Body of pancreas (tissue), 4 donors: ENCODE results near the gene MBD2. TPM values are rescaled to one million over a fixed set of nuclear protein-coding genes. Genes with fewer than 3 reads are reported as not detected.
A peak's percentile ranks its signal among the peaks of the same experiment; 100 is the strongest.

ENCODE experiments used
- ATAC-seq: fragments of 150-250 bp; one replicate; pipeline ENCODE4 v1.9.1; 2016
- DNase-seq, 4 donors: peaks; one replicate each; pipeline ENCODE4 v3.0.0-alpha.2; 2019
- H3K27ac ChIP-seq, 4 donors: fragments of 200-600 bp; sonication (generic); 1 replicate in 3 of 4; 2 replicates in 1 of 4; pipeline versions ENCODE4 v1.5.1 to v1.6.1; 2016 to 2019; ENCODE audit warnings: mild to moderate bottlenecking in 1 of 4, mixed read lengths in 1 of 4, moderate library complexity in 1 of 4
- H3K27me3 ChIP-seq, 2 donors: fragments of 200-600 bp; sonication (generic); one replicate each; pipeline ENCODE4 v1.6.0; 2016; ENCODE audit warnings: mild to moderate bottlenecking in 1 of 2
- H3K36me3 ChIP-seq, 2 donors: fragments of 200-600 bp; sonication (generic); replicated peaks in 1 of 2; 2 replicates each; pipeline ENCODE4 v1.5.1; 2016; ENCODE audit warnings: low read depth in 2 of 2; ENCODE audit not compliant: insufficient read depth in 1 of 2
- H3K4me1 ChIP-seq: fragments of 200-600 bp; sonication (generic); one replicate; pipeline ENCODE4 v1.6.0; 2016
- H3K4me3 ChIP-seq, 2 donors: fragments of 200-600 bp; sonication (generic); 1 replicate in 1 of 2; 2 replicates in 1 of 2; pipeline ENCODE4 v1.5.1; 2016 to 2019
- H3K9me3 ChIP-seq, 3 donors: fragments of 200-600 bp; sonication (generic); 1 replicate in 2 of 3; 2 replicates in 1 of 3; pipeline ENCODE4 v1.5.1; 2016
- CTCF ChIP-seq, 7 experiments: fragments of 450-650 bp in 4 of 7; fragments of 200-600 bp in 3 of 7; sonication (generic) in 3 of 7; IDR thresholded peaks; one replicate each; pipeline ENCODE4 v1.5.1; 2016 to 2019; ENCODE audit warnings: antibody characterized with exemption in 7 of 7
- POLR2A ChIP-seq, 3 donors: fragments of 450-650 bp; IDR thresholded peaks; one replicate each; pipeline ENCODE4 v1.6.1; 2016; ENCODE audit warnings: antibody characterized with exemption in 3 of 3, mild to moderate bottlenecking in 2 of 3
- WGBS, 2 donors: methylation state at CpG; one replicate each; pipeline ENCODE4 v1.1.5; 2017; 5-methylcytosine and 5-hydroxymethylcytosine counted together
- intact Hi-C: fragments of 100-400 bp; cut with DNase I; formaldehyde crosslinking; loops from one replicate; pipeline ENCODE4 v1.15.1; 2023
- total RNA-seq, 2 donors: library from RNA; depleted of rRNA; stranded (reverse); fragments of >200 nt; gene quantifications; one replicate each; pipeline ENCODE4 v1.1.0, GENCODE V29; 2016

The MBD2 gene
- total RNA-seq, 2 donors from 2014 or later: 26.4 to 29.1 TPM

DNA sequence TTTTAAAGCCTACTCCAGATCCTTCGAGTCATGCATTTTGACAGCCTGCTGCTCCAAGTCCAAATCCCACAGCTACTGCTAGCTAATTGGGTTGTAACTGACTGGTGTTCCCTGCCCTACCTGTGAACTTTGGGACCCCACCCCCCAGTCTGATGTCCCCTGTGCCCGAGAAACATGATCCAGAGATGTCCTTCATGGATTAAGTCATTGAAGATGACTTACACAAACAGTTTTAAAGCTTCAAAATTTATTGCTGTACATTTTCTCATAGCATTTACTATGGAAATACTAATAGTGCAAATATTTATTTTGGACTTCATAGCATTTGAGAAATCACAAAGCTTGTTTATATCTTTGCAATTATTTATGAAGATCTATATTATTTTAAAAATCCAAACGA lies 73.1 kb downstream of the MBD2 start:
- TF ChIP-seq CTCF (IDR thresholded peaks at IDR 0.05) (no peak), POLR2A (IDR thresholded peaks at IDR 0.05) (no peak)
- H3K27ac ChIP-seq: no peak overlapping the region
- WGBS, 2 donors: 67 to 72% methylated on average over 3 of the region's 3 CpGs
- no peak for DNase-seq
- H3K36me3 ChIP-seq: peaks cover 0 to 2% of the 10 kb centered on the region in 2 donors
- no peaks in the 10 kb centered on the region for H3K27me3 ChIP-seq
- no peak overlapping the region for H3K4me3 ChIP-seq
- intact Hi-C loops: no loop called here
- H3K4me1 ChIP-seq: no peaks in the 10 kb centered on the region
- no peak for ATAC-seq
- H3K9me3 ChIP-seq: no peaks in the 10 kb centered on the region

GRCh38 chr18:54150226-54150625 lies 74.2 kb downstream of the MBD2 start:
- no peak overlapping the region for H3K27ac ChIP-seq
- no peaks in the 10 kb centered on the region for H3K9me3 ChIP-seq
- ATAC-seq: no peak
- no peaks in the 10 kb centered on the region for H3K4me1 ChIP-seq
- H3K4me3 ChIP-seq: no peak overlapping the region
- H3K27me3 ChIP-seq: no peaks in the 10 kb centered on the region
- TF ChIP-seq CTCF (IDR thresholded peaks at IDR 0.05) (no peak), POLR2A (IDR thresholded peaks at IDR 0.05) (no peak)
- H3K36me3 ChIP-seq: peaks cover 0 to 2% of the 10 kb centered on the region in 2 donors
- 93 to 97% methylated on average over 7 of the region's 7 CpGs for WGBS, 2 donors
- no peak for DNase-seq
- intact Hi-C loops: no loop called here

DNA sequence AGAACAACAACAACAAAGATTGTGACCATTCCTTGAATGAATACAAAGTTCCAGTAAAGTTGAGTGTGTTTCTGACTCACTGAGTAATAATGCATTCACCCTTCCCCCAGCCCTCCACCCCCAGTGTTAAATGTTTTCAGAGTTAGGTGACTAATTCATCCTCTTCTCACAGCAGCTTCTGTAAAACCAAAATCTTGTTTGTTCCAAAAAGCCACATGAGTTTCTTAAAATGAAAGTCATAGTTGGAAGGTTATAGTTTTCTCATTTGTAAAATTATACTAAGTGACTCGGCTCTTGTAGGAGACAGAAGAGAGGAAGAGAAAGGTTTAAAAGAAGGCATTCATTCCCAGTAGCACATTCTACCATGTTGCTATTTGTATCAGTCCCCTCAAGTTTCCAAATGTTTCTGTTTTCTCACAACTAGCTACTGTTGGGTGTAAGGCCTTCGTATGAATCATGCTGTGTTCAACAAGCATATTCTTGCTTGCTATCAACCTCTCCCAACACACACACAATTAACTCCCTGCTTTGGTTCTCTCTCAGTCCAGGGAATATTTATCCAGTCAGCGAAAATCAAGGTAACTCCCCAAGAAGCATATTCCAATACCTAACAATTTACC lies 75.3 kb downstream of the MBD2 start:
- H3K36me3 ChIP-seq: peaks cover 0 to 2% of the 10 kb centered on the region in 2 donors
- TF ChIP-seq POLR2A (IDR thresholded peaks at IDR 0.05) (no peak), CTCF (IDR thresholded peaks at IDR 0.05) (no peak)
- 79 to 93% methylated on average over 3 of the region's 3 CpGs for WGBS, 2 donors
- H3K27ac ChIP-seq: no peak overlapping the region
- no peak overlapping the region for H3K4me3 ChIP-seq
- no peaks in the 10 kb centered on the region for H3K4me1 ChIP-seq
- intact Hi-C loops: no loop called here
- H3K27me3 ChIP-seq: no peaks in the 10 kb centered on the region
- H3K9me3 ChIP-seq: no peaks in the 10 kb centered on the region
- DNase-seq: peak in 2 of 4 donors; percentile 8 to 24
- no peak for ATAC-seq

- DNase-seq (no peak), ATAC-seq (no peak)
- TF ChIP-seq POLR2A (IDR thresholded peaks at IDR 0.05): no peak
- TF ChIP-seq CTCF (IDR thresholded peaks at IDR 0.05): no peak
- 89 to 91% methylated on average over 4 of the region's 4 CpGs for WGBS, 2 donors
- intact Hi-C loops: no loop called here
- Histone ChIP-seq H3K27me3 (no peaks in the 10 kb centered on the region), H3K27ac (no peak overlapping the region), H3K4me3 (no peak overlapping the region), H3K36me3 (peaks cover 0 to 2% of the 10 kb centered on the region in 2 donors), H3K9me3 (no peaks in the 10 kb centered on the region), H3K4me1 (no peaks in the 10 kb centered on the region)
These were observed 75.8 kb downstream of the MBD2 start for GRCh38 chr18:54148678-54149077.

GRCh38 chr18:54148151-54148550 lies 76.3 kb downstream of the MBD2 start:
- Histone ChIP-seq H3K4me3 (no peak overlapping the region), H3K36me3 (peaks cover 0 to 2% of the 10 kb centered on the region in 2 donors), H3K9me3 (no peaks in the 10 kb centered on the region), H3K27me3 (no peaks in the 10 kb centered on the region), H3K4me1 (no peaks in the 10 kb centered on the region), H3K27ac (no peak overlapping the region)
- intact Hi-C loops: no loop called here
- no peak for ATAC-seq
- DNase-seq: no peak
- no peak for TF ChIP-seq POLR2A (IDR thresholded peaks at IDR 0.05)
- TF ChIP-seq CTCF (IDR thresholded peaks at IDR 0.05): no peak
